Left hindlimb (tissue), 1 donor: ENCODE data around the gene HMCES.

Source experiments
- DNase-seq: peaks from one replicate; pipeline ENCODE4 v3.0.0-alpha.2; 2018

HMCES gene

GRCh38 chr3:129349791-129350190 is 71.1 kb downstream of the HMCES start:
- DNase-seq, result no peak

GRCh38 chr3:129352045-129352444 is 73.4 kb downstream of the HMCES start:
- no peak for DNase-seq

GRCh38 chr3:129352650-129353588 is 74.2 kb downstream of the HMCES start:
- DNase-seq, result no peak

- DNase-seq, result no peak
These were observed 74.9 kb downstream of the HMCES start for GRCh38 chr3:129353589-129353941.
